GM13977 (cell line): Measurements from ENCODE around the gene ATG4C.

ENCODE experiments used
- DNase-seq: peaks from one replicate; pipeline ENCODE4 v3.0.0; 2012; ENCODE audit warnings: low spot score
- in situ Hi-C: fragments of 300-500 bp; cut with MboI; formaldehyde crosslinking; loops from one replicate; pipeline ENCODE4 v1.12.0; 2022; ENCODE audit warnings: low sequenced_read_pairs, low pct_unique_long_range_greater_than_20kb, mixed read lengths, inconsistent platforms; ENCODE audit not compliant: unreplicated experiment
- TF ChIP-seq, protein P1 (sequence below): IDR thresholded peaks from 2 replicates; pipeline ENCODE4 v1.5.1; 2012; ENCODE audit warnings: mild to moderate bottlenecking, control low read depth; ENCODE audit not compliant: insufficient read depth; ENCODE audit errors: extremely low read depth, missing control alignments

ATG4C gene

DNA sequence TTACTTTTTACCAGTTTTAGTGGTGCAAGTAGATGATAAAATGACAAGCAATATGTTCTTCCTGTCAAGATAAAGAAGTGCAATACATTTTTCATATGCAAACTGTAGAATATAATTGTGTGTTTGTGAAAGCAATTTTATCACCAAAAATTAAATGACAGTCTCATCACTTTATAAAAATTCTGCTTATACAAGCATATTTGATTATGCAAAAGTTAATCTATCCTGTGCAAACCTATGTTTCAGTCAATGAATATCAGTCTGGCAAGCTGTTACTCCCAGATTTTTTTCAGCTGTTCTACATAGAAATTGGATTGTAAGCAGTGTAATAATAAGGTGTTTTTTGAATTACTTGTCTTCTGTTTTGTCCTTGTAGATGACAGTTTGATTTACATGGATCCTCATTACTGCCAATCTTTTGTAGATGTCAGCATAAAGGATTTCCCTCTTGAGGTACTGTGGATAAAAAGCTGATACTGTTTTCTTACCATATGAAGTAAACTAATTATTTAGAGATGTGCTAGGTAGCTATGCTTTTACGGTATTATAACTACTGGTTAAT lies 50.5 kb downstream of the ATG4C start:
- TF ChIP-seq, protein P1, sequence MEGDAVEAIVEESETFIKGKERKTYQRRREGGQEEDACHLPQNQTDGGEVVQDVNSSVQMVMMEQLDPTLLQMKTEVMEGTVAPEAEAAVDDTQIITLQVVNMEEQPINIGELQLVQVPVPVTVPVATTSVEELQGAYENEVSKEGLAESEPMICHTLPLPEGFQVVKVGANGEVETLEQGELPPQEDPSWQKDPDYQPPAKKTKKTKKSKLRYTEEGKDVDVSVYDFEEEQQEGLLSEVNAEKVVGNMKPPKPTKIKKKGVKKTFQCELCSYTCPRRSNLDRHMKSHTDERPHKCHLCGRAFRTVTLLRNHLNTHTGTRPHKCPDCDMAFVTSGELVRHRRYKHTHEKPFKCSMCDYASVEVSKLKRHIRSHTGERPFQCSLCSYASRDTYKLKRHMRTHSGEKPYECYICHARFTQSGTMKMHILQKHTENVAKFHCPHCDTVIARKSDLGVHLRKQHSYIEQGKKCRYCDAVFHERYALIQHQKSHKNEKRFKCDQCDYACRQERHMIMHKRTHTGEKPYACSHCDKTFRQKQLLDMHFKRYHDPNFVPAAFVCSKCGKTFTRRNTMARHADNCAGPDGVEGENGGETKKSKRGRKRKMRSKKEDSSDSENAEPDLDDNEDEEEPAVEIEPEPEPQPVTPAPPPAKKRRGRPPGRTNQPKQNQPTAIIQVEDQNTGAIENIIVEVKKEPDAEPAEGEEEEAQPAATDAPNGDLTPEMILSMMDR: no peak
- in situ Hi-C loops: no loop called here

DNA sequence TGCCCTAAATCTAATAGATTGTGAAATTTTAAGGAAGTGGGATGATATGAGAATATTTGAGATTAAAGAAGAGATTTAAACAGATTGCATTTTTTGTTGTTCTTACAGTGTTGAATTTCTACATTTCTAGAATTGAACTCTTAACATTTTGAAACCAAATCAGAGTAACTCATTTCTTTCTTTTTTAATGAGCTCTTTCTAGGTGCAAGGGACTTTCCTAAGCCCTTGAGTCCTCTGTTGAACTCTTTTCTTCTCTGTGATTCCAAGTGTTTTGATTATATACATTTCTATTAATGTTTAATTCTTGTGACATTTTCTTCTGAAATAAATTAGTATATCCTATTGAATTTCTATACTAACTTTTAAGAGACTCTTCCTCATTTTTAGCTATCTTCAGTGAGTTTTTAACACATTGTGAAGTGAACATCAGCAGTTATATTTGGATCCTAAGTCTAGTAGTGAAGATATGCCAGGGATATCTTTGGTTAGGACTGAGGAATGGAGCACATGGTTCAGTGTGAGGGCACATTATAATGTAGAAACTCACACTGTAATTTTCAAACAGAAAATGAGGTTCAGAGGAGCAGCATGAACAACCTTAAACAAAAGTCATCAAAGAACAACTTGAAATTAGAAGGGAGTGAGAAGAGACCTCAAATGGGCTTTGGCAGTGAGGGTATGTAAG lies 53.1 kb downstream of the ATG4C start:
- in situ Hi-C loops: no loop called here
- no peak for DNase-seq
- TF ChIP-seq, protein P1: no peak

More for the DNA sequence above, 50.5 kb downstream of the ATG4C start:
- no peak for DNase-seq

DNA sequence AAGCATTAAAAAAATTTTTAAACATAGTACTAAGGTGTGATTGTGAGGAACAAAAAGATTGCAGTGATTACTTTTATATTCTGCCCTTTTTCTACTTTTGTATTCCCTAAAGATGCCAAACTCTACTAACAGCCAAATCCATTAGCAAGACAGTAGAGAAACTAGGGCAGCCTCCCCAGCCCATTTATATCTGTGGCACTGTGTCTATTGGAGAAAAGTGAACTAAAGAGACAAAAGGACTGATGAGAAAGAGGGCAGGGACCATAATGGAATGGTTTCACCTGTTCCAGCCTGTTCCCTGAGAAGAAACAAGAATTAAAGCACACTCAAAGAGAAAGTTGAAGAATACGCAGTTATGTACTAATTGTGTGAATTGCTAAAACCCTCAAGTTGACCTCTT lies 56.6 kb downstream of the ATG4C start:
- TF ChIP-seq, protein P1: no peak
- in situ Hi-C loops: no loop called here
- DNase-seq: no peak

DNA sequence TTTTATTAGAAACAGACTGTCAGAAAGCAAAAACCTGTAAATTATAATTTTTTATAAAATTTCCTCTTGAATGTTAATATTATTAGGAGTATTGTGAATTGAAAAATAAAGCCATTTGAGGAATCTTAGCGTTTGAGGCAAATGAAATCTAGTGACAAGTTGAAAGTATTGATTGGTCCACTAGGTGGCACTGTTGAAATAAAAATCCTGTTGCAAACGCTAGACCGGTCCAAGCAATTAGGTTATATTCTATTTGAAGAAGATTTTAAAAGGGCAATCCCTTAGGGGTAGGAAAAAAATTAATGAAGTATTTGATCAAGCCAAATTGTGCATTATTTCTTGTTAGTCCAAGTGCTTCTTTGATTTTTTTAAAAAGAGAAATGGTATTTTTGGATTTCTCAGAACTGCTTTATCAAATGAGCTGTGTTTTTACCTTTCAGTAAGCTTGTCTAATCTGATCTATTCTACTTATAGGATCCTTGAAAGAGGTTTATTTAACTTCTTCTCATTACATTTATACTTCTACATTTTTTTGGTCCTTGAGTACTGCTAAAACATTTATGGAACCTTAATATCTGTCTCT lies 57.7 kb downstream of the ATG4C start:
- TF ChIP-seq, protein P1: peak; percentile 66
- in situ Hi-C loops: no loop called here

DNA sequence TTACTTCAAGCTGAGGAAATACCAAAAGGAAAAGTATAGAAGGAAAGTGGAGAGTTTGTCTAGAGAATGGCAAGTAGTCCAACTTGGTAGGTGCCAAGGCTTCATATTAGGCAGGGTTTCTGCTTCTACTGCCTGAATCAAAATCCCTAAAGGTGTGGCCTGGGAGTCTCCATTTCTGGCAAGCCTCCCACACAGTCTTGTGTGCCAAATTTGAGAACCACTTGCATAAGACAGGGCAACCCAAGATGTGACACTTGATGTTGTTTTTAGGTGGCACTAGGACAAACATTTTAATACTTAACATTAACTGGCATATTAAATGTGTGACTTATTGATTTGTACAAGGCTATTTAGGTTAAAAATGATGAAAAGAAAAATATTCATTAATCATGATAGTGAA lies 60.1 kb downstream of the ATG4C start:
- in situ Hi-C loops: no loop called here
- DNase-seq: no peak
- TF ChIP-seq, protein P1: no peak

More for the DNA sequence above, 57.7 kb downstream of the ATG4C start:
- peak; percentile 39 for DNase-seq

DNA sequence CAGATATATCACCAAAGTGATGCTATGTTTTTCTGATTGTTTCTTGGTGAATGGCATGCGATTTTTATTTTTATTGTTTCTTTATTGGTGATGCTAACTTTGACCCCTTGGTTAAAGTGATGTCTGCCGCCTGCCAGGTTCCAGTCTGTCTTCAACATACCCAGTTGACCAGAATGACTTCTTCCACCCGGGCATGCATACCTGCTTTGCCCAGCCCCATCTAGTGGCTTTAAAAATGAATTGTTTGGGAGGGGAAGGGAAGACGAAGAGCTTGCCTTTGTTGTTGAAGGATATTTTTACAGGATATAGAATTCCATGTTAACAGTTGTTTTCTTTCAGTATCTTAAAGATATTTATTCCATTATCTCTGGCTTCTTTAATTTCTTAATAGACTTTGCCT lies 65.1 kb downstream of the ATG4C start:
- TF ChIP-seq, protein P1: peak; percentile 15
- in situ Hi-C loops: no loop called here
- DNase-seq: no peak
